Ramos (cell line): ENCODE measurements around the gene MYBBP1A.

Source experiments
- in situ Hi-C: fragments of 300-500 bp; cut with MboI; formaldehyde crosslinking; loops from one replicate; pipeline ENCODE4 v1.14.3; 2022; ENCODE audit warnings: low sequenced_read_pairs; ENCODE audit not compliant: unreplicated experiment

MYBBP1A gene

GRCh38 chr17:4527566-4528125, 27.5 kb downstream of the MYBBP1A start:
- in situ Hi-C loops, result no loop called here

- in situ Hi-C loops, result no loop called here
These were observed 28.1 kb downstream of the MYBBP1A start for GRCh38 chr17:4527134-4527533.

GRCh38 chr17:4525691-4526397, 29.3 kb downstream of the MYBBP1A start:
- in situ Hi-C loops, result no loop called here

GRCh38 chr17:4523946-4524345, 31.2 kb downstream of the MYBBP1A start:
- in situ Hi-C loops, result no loop called here

GRCh38 chr17:4522661-4523060, 32.5 kb downstream of the MYBBP1A start:
- in situ Hi-C loops, result no loop called here

- in situ Hi-C loops, result no loop called here
These were observed 34.1 kb downstream of the MYBBP1A start for GRCh38 chr17:4520894-4521600.

- in situ Hi-C loops, result no loop called here
These were observed 34.9 kb downstream of the MYBBP1A start for GRCh38 chr17:4520060-4520893.

GRCh38 chr17:4519361-4519788, 35.8 kb downstream of the MYBBP1A start:
- in situ Hi-C loops, result no loop called here

- in situ Hi-C loops, result no loop called here
These were observed 36.3 kb downstream of the MYBBP1A start for GRCh38 chr17:4518901-4519300.

- in situ Hi-C loops, result no loop called here
These were observed 38.4 kb downstream of the MYBBP1A start for GRCh38 chr17:4516735-4517134.

GRCh38 chr17:4515501-4515900, 39.7 kb downstream of the MYBBP1A start:
- in situ Hi-C loops, result no loop called here

- in situ Hi-C loops, result no loop called here
These were observed 40.4 kb downstream of the MYBBP1A start for GRCh38 chr17:4514779-4515178.

- in situ Hi-C loops, result no loop called here
These were observed 41.0 kb downstream of the MYBBP1A start for GRCh38 chr17:4514206-4514605.

- in situ Hi-C loops, result no loop called here
These were observed 41.8 kb downstream of the MYBBP1A start for GRCh38 chr17:4513113-4514032.

GRCh38 chr17:4512156-4513112, 42.8 kb downstream of the MYBBP1A start:
- in situ Hi-C loops, result no loop called here

- in situ Hi-C loops, result no loop called here
These were observed 43.8 kb downstream of the MYBBP1A start for GRCh38 chr17:4511199-4511932.

GRCh38 chr17:4510618-4510941, 44.6 kb downstream of the MYBBP1A start:
- in situ Hi-C loops, result no loop called here
